Large intestine (tissue), 3 donors: ENCODE data around the gene EPS15. TPM values are rescaled to one million over a fixed set of nuclear protein-coding genes. Genes with fewer than 3 reads are reported as not detected.
"Not testable (repeated sequence)": the region's sequence is repeated elsewhere in the genome, so short reads cannot be mapped to it uniquely, and the experiment has no call there.

Experiments
- DNase-seq, 2 donors: peaks; one replicate each; pipeline versions ENCODE4 v3.0.0 to v3.0.0-alpha.2; 2013
- H3K27ac ChIP-seq: one replicate; pipeline ENCODE4 v1.5.1; 2013; ENCODE audit warnings: low read length
- H3K27me3 ChIP-seq: 2 replicates; pipeline ENCODE4 v1.6.1; 2013; ENCODE audit warnings: low read length; ENCODE audit not compliant: control insufficient read depth, insufficient read depth
- H3K36me3 ChIP-seq: 2 replicates; pipeline ENCODE4 v1.6.1; 2013; ENCODE audit warnings: low read length; ENCODE audit not compliant: control insufficient read depth, insufficient read depth
- H3K4me1 ChIP-seq: one replicate; pipeline ENCODE4 v1.6.1; 2013; ENCODE audit warnings: low read length; ENCODE audit not compliant: control insufficient read depth, insufficient read depth
- H3K4me3 ChIP-seq: one replicate; pipeline ENCODE4 v1.5.1; 2013; ENCODE audit warnings: low read length
- H3K9me3 ChIP-seq: one replicate; pipeline ENCODE4 v1.6.1; 2013; ENCODE audit warnings: mild to moderate bottlenecking, low read depth, low read length, moderate library complexity; ENCODE audit not compliant: control insufficient read depth
- WGBS: methylation state at CpG from one replicate; pipeline ENCODE4 v1.1.5; 2013; ENCODE audit warnings: low lambda C conversion rate; ENCODE audit not compliant: insufficient coverage; 5-methylcytosine and 5-hydroxymethylcytosine counted together
- polyA plus RNA-seq: library from polyadenylated mRNA; unstranded; fragments of 120-200 nt; gene quantifications from one replicate; pipeline ENCODE4 v1.2.1, GENCODE V29; 2013

Gene EPS15
- polyA plus RNA-seq, 1 donor, result 34.2 TPM

- no peaks in the 10 kb centered on the region for H3K9me3 ChIP-seq
- WGBS, result no CpG with 5 or more reads among the region's 1 CpG
- no peak for DNase-seq
- no peaks in the 10 kb centered on the region for H3K4me1 ChIP-seq
- peaks cover 12% of the 10 kb centered on the region for H3K36me3 ChIP-seq
- no peak overlapping the region for H3K27ac ChIP-seq
- no peak overlapping the region for H3K4me3 ChIP-seq
- H3K27me3 ChIP-seq, result no peaks in the 10 kb centered on the region
Observed at GRCh38 chr1:51444096-51444495, 75.0 kb downstream of the EPS15 start.

- no peaks in the 10 kb centered on the region for H3K27me3 ChIP-seq
- DNase-seq, result no peak
- H3K9me3 ChIP-seq, result no peaks in the 10 kb centered on the region
- peaks cover 12% of the 10 kb centered on the region for H3K36me3 ChIP-seq
- H3K27ac ChIP-seq, result no peak overlapping the region
- WGBS, result 100% methylated on average over 1 of the region's 5 CpGs
- no peaks in the 10 kb centered on the region for H3K4me1 ChIP-seq
- H3K4me3 ChIP-seq, result no peak overlapping the region
Observed at GRCh38 chr1:51443555-51443954, 75.5 kb downstream of the EPS15 start.

GRCh38 chr1:51442616-51443015, 76.5 kb downstream of the EPS15 start:
- peaks cover 10% of the 10 kb centered on the region for H3K36me3 ChIP-seq
- no peaks in the 10 kb centered on the region for H3K4me1 ChIP-seq
- H3K27ac ChIP-seq, result no peak overlapping the region
- no peak for DNase-seq
- H3K4me3 ChIP-seq, result no peak overlapping the region
- no peaks in the 10 kb centered on the region for H3K27me3 ChIP-seq
- no peaks in the 10 kb centered on the region for H3K9me3 ChIP-seq
- 83% methylated on average over 1 of the region's 1 CpG for WGBS

- DNase-seq, result peak in 1 of 2 donors; percentile 42
- no peaks in the 10 kb centered on the region for H3K27me3 ChIP-seq
- H3K27ac ChIP-seq, result no peak overlapping the region
- H3K9me3 ChIP-seq, result no peaks in the 10 kb centered on the region
- no peak overlapping the region for H3K4me3 ChIP-seq
- no peaks in the 10 kb centered on the region for H3K4me1 ChIP-seq
- peaks cover 10% of the 10 kb centered on the region for H3K36me3 ChIP-seq
Observed at GRCh38 chr1:51442198-51442597, 76.9 kb downstream of the EPS15 start.

- Histone ChIP-seq H3K4me3 (no peak overlapping the region), H3K27me3 (no peaks in the 10 kb centered on the region), H3K4me1 (peaks cover 3% of the 10 kb centered on the region), H3K36me3 (peaks cover 4% of the 10 kb centered on the region), H3K27ac (no peak overlapping the region), H3K9me3 (no peaks in the 10 kb centered on the region)
- WGBS, result no CpG with 5 or more reads among the region's 4 CpGs
- no peak for DNase-seq
Observed at GRCh38 chr1:51439895-51440294, 79.2 kb downstream of the EPS15 start.

GRCh38 chr1:51439053-51439452, 80.0 kb downstream of the EPS15 start:
- Histone ChIP-seq H3K36me3 (peaks cover 4% of the 10 kb centered on the region), H3K9me3 (no peaks in the 10 kb centered on the region), H3K4me3 (no peak overlapping the region), H3K27ac (no peak overlapping the region), H3K27me3 (no peaks in the 10 kb centered on the region), H3K4me1 (peaks cover 3% of the 10 kb centered on the region)
- peak in 1 of 2 donors; percentile 47 for DNase-seq

GRCh38 chr1:51437391-51437790, 81.7 kb downstream of the EPS15 start:
- not testable (repeated sequence) for H3K36me3 ChIP-seq, H3K27ac ChIP-seq, DNase-seq, H3K9me3 ChIP-seq, H3K4me3 ChIP-seq, H3K27me3 ChIP-seq, H3K4me1 ChIP-seq
- WGBS, result no CpG with 5 or more reads among the region's 6 CpGs

GRCh38 chr1:51435878-51436277, 83.2 kb downstream of the EPS15 start:
- H3K27ac ChIP-seq, result no peak overlapping the region
- DNase-seq, result peak in 1 of 2 donors; percentile 66
- H3K27me3 ChIP-seq, result no peaks in the 10 kb centered on the region
- peaks cover 3% of the 10 kb centered on the region for H3K4me1 ChIP-seq
- no peak overlapping the region for H3K4me3 ChIP-seq
- 33% methylated on average over 3 of the region's 5 CpGs for WGBS
- H3K36me3 ChIP-seq, result peaks cover 3% of the 10 kb centered on the region
- H3K9me3 ChIP-seq, result no peaks in the 10 kb centered on the region

GRCh38 chr1:51433972-51434510, 85.0 kb downstream of the EPS15 start:
- no peak overlapping the region for H3K4me3 ChIP-seq
- DNase-seq, result no peak
- H3K27me3 ChIP-seq, result no peaks in the 10 kb centered on the region
- H3K9me3 ChIP-seq, result no peaks in the 10 kb centered on the region
- H3K27ac ChIP-seq, result no peak overlapping the region
- peaks cover 3% of the 10 kb centered on the region for H3K4me1 ChIP-seq
- 100% methylated on average over 2 of the region's 2 CpGs for WGBS
- H3K36me3 ChIP-seq, result peaks cover 3% of the 10 kb centered on the region

GRCh38 chr1:51433269-51433971, 85.6 kb downstream of the EPS15 start:
- DNase-seq, result peak in 1 of 2 donors; percentile 13
- peaks cover 3% of the 10 kb centered on the region for H3K4me1 ChIP-seq
- peaks cover 8% of the 10 kb centered on the region for H3K36me3 ChIP-seq
- H3K9me3 ChIP-seq, result no peaks in the 10 kb centered on the region
- no peak overlapping the region for H3K27ac ChIP-seq
- no peak overlapping the region for H3K4me3 ChIP-seq
- no peaks in the 10 kb centered on the region for H3K27me3 ChIP-seq
- 94% methylated on average over 3 of the region's 4 CpGs for WGBS

- Histone ChIP-seq H3K4me1 (peaks cover 3% of the 10 kb centered on the region), H3K4me3 (no peak overlapping the region), H3K36me3 (peaks cover 11% of the 10 kb centered on the region), H3K27me3 (no peaks in the 10 kb centered on the region), H3K27ac (no peak overlapping the region), H3K9me3 (no peaks in the 10 kb centered on the region)
- no peak for DNase-seq
Observed at GRCh38 chr1:51432146-51432545, 86.9 kb downstream of the EPS15 start.
